Thyroid gland (tissue), 4 donors: ENCODE data around the gene RPS27L. TPM values are rescaled to one million over a fixed set of nuclear protein-coding genes. Genes with fewer than 3 reads are reported as not detected.

ENCODE experiments used
- DNase-seq, 2 donors: peaks; one replicate each; pipeline ENCODE4 v3.0.0-alpha.2; 2019
- H3K27ac ChIP-seq, 3 donors: fragments of 200-600 bp; sonication (generic); 1 replicate in 2 of 3; 2 replicates in 1 of 3; pipeline ENCODE4 v1.5.1; 2016 to 2019; ENCODE audit warnings: mild to moderate bottlenecking in 1 of 3, moderate library complexity in 1 of 3
- H3K27me3 ChIP-seq: fragments of 200-600 bp; sonication (generic); one replicate; pipeline ENCODE4 v1.5.1; 2019
- H3K36me3 ChIP-seq, 2 donors: fragments of 200-600 bp; sonication (generic); one replicate each; pipeline ENCODE4 v1.5.1; 2016 to 2019
- H3K4me1 ChIP-seq, 2 donors: fragments of 200-600 bp; sonication (generic); one replicate each; pipeline ENCODE4 v1.5.1; 2017 to 2019
- H3K4me3 ChIP-seq, 3 donors: fragments of 200-600 bp; sonication (generic); replicated peaks in 1 of 3; 1 replicate in 2 of 3; 2 replicates in 1 of 3; pipeline ENCODE4 v1.5.1; 2016; ENCODE audit warnings: mild to moderate bottlenecking in 1 of 3
- H3K9me3 ChIP-seq: fragments of 200-600 bp; sonication (generic); one replicate; pipeline ENCODE4 v1.5.1; 2017
- POLR2A ChIP-seq, 2 donors: fragments of 450-650 bp; IDR thresholded peaks; one replicate each; pipeline ENCODE4 v1.6.1; 2017; ENCODE audit warnings: antibody characterized with exemption in 2 of 2, mild to moderate bottlenecking in 2 of 2, moderate library complexity in 1 of 2
- WGBS, 2 donors: methylation state at CpG; one replicate each; pipeline ENCODE4 v1.1.5; 2017; 5-methylcytosine and 5-hydroxymethylcytosine counted together
- intact Hi-C: fragments of 100-400 bp; cut with DNase I; formaldehyde crosslinking; loops from one replicate; pipeline ENCODE4 v1.15.1; 2023
- total RNA-seq, 4 donors: library from RNA; depleted of rRNA; stranded (reverse); fragments of >200 nt; gene quantifications; one replicate each; pipeline ENCODE4 v1.2.3, GENCODE V29; 2016
- TF ChIP-seq, protein P1 (sequence below), 6 experiments: fragments of 200-600 bp in 3 of 6; fragments of 450-650 bp in 3 of 6; sonication (generic) in 3 of 6; IDR thresholded peaks; one replicate each; pipeline ENCODE4 v1.5.1; 2016 to 2019; ENCODE audit warnings: antibody characterized with exemption in 6 of 6, mild to moderate bottlenecking in 2 of 6, inconsistent platforms in 1 of 6, moderate library complexity in 1 of 6

Gene RPS27L
- total RNA-seq, 4 donors from 2014 or later: 38.6 to 126 (median 88.9) TPM

DNA sequence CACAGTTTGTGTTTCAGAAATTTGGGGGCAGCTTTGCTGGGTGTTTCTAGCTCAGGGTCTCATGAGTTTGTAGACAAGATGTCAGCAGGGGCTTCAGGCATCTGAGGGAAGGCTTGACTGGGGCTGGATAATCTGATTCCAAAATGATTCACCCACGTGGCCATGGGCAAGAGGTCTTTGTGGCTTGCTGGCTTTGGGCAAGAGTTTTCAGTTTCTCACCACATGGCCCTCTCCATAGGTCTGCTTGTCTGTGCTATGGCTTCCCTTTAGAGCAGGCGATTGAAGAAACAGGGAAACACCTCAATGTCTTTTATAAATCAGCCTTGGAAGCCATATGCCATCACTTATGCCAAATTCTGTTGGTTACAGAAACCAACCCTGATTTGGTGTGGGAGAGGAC lies 11.9 kb downstream of the RPS27L start:
- no peak overlapping the region for H3K27ac ChIP-seq
- H3K36me3 ChIP-seq: peaks cover 0 to 4% of the 10 kb centered on the region in 2 donors
- no peak for TF ChIP-seq POLR2A (IDR thresholded peaks at IDR 0.05)
- TF ChIP-seq, protein P1, sequence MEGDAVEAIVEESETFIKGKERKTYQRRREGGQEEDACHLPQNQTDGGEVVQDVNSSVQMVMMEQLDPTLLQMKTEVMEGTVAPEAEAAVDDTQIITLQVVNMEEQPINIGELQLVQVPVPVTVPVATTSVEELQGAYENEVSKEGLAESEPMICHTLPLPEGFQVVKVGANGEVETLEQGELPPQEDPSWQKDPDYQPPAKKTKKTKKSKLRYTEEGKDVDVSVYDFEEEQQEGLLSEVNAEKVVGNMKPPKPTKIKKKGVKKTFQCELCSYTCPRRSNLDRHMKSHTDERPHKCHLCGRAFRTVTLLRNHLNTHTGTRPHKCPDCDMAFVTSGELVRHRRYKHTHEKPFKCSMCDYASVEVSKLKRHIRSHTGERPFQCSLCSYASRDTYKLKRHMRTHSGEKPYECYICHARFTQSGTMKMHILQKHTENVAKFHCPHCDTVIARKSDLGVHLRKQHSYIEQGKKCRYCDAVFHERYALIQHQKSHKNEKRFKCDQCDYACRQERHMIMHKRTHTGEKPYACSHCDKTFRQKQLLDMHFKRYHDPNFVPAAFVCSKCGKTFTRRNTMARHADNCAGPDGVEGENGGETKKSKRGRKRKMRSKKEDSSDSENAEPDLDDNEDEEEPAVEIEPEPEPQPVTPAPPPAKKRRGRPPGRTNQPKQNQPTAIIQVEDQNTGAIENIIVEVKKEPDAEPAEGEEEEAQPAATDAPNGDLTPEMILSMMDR (IDR thresholded peaks at IDR 0.05): no peak
- no peaks in the 10 kb centered on the region for H3K9me3 ChIP-seq
- no peaks in the 10 kb centered on the region for H3K4me1 ChIP-seq
- intact Hi-C loops: no loop called here
- WGBS, 2 donors: 94 to 96% methylated on average over 2 of the region's 2 CpGs
- DNase-seq: no peak
- no peaks in the 10 kb centered on the region for H3K27me3 ChIP-seq
- H3K4me3 ChIP-seq: no peak overlapping the region

DNA sequence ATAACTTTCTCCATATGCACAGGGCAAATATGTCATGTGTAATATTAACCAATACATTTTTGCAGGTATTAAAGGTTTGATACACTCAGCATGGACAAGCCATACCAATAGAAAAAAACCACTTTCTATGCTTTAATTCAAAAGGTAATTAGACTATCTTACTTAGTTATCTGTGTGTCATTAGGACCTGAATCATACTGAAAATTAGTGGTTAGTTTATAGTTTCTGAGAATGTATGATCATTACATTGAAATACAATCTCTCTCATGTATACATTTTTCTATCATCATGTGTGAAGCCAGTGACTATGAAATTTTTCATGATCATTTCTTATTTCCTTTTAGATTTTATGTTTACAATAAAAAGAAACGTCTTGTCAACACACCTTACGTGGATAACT lies 16.3 kb downstream of the RPS27L start:
- Histone ChIP-seq H3K4me1 (no peaks in the 10 kb centered on the region), H3K4me3 (no peak overlapping the region), H3K27me3 (no peaks in the 10 kb centered on the region), H3K36me3 (no peaks in the 10 kb centered on the region), H3K27ac (no peak overlapping the region), H3K9me3 (no peaks in the 10 kb centered on the region)
- intact Hi-C loops: no loop called here
- TF ChIP-seq, protein P1 (IDR thresholded peaks at IDR 0.05): no peak
- TF ChIP-seq POLR2A (IDR thresholded peaks at IDR 0.05): no peak
- 94 to 99% methylated on average over 2 of the region's 2 CpGs for WGBS, 2 donors
- no peak for DNase-seq

DNA sequence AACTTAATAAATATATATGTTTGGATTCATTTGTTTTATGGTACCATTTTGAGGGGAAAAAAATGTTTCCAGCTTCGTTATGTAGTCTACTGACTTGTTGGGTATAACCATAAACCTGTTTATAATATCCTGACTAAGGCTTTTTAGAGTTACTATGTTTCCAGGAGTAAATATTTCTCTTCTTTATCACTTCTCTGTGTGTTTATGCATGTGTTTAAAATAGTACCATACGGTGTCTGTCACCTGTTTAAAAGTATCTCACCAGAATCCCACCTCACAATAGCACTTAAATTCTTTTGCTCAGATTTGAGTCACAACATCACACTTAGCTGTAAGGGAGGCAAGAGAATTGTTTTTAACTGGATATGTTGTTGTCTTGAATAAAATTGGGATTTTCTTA lies 20.5 kb downstream of the RPS27L start:
- H3K36me3 ChIP-seq: no peaks in the 10 kb centered on the region
- no peak for DNase-seq
- peaks cover 6% of the 10 kb centered on the region in 2 donors for H3K4me1 ChIP-seq
- no peaks in the 10 kb centered on the region for H3K27me3 ChIP-seq
- H3K4me3 ChIP-seq: no peak overlapping the region
- no peak overlapping the region for H3K27ac ChIP-seq
- 97 to 98% methylated on average over 2 of the region's 2 CpGs for WGBS, 2 donors
- no peak for TF ChIP-seq POLR2A (IDR thresholded peaks at IDR 0.05)
- TF ChIP-seq, protein P1 (IDR thresholded peaks at IDR 0.05): no peak
- intact Hi-C loops: no loop called here
- H3K9me3 ChIP-seq: no peaks in the 10 kb centered on the region

DNA sequence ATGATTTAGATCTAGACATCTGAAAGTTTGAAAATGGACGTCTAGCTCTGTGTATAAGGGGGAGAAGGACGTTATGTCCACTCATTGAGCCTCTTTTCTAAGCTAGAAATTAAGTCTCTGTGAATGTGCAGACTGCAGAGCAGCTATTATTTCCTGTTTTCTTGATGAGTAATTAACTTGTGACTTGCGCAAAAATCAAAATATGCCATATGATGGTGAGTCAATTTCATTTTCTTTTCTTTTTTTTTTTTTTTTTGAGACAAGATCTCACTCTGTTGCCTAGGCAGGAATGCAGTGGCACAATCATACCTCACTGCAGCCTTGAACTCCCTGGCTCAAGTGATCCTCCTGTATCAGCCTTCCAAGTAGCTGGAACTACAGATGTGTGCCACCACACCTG lies 21.5 kb downstream of the RPS27L start:
- no peaks in the 10 kb centered on the region for H3K27me3 ChIP-seq
- H3K36me3 ChIP-seq: no peaks in the 10 kb centered on the region
- H3K9me3 ChIP-seq: no peaks in the 10 kb centered on the region
- peaks cover 6% of the 10 kb centered on the region in 2 donors for H3K4me1 ChIP-seq
- H3K4me3 ChIP-seq: no peak overlapping the region
- intact Hi-C loops: no loop called here
- 76% methylated on average over 3 of the region's 3 CpGs for WGBS, 2 donors
- DNase-seq: no peak
- TF ChIP-seq, protein P1 (IDR thresholded peaks at IDR 0.05): no peak
- TF ChIP-seq POLR2A (IDR thresholded peaks at IDR 0.05): no peak
- H3K27ac ChIP-seq: peak overlapping the region in 2 of 3 donors; percentile 31 to 36

DNA sequence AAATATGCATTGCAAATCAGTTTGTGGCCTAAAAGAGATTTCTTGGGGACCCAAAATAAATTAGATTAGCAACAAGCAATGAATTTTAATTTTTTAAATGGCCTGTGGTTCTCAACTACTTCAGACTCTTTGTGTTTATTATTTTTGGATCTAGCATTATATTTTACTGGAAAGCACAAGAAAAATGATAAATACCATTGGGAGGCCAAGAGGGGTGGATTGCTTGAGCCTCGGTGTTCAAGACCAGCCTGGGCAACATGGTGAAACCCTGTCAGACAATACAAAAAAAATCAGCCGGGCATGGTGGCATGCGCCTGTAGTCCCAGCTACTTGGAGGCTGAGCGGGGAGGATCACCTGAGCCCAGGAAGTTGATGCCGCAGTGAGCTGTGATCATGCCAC lies 22.0 kb downstream of the RPS27L start:
- intact Hi-C loops: no loop called here
- H3K4me3 ChIP-seq: no peak overlapping the region
- TF ChIP-seq POLR2A (IDR thresholded peaks at IDR 0.05): no peak
- TF ChIP-seq, protein P1 (IDR thresholded peaks at IDR 0.05): no peak
- H3K27me3 ChIP-seq: no peaks in the 10 kb centered on the region
- DNase-seq: no peak
- H3K4me1 ChIP-seq: peaks cover 6% of the 10 kb centered on the region in 2 donors
- H3K27ac ChIP-seq: peak overlapping the region in 2 of 3 donors; percentile 31 to 36
- H3K9me3 ChIP-seq: no peaks in the 10 kb centered on the region
- WGBS, 2 donors: 92 to 94% methylated on average over 5 of the region's 5 CpGs
- no peaks in the 10 kb centered on the region for H3K36me3 ChIP-seq
